Measurements from ENCODE around the gene PDLIM4.

The PDLIM4 gene

DNA sequence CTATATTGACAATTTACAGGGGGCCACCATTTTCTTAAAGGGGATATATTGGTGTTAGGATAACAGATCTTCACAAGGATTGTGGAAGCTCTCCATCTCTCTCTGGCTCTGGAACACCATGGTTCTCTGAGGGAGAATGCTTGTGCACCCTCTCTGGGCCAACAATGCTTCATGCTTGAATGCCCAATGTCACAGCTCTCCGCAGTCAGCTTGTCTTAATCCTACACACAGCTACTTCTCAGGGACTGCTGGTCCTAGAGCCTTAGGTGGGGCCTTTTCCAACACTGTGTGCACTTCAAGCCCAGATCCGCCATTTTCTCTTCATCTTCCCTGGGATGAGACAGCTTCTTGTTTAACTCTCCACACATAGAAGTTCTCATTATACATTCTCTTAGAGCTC lies 6.9 kb upstream of the PDLIM4 start:
- H3K4me3 ChIP-seq (replicated peaks; ENCODE audit: low read depth, low read length) = no peak overlapping the region
- DNase-seq (ENCODE audit: extremely low read depth, low read depth) = no peak
- TF ChIP-seq, protein P1, sequence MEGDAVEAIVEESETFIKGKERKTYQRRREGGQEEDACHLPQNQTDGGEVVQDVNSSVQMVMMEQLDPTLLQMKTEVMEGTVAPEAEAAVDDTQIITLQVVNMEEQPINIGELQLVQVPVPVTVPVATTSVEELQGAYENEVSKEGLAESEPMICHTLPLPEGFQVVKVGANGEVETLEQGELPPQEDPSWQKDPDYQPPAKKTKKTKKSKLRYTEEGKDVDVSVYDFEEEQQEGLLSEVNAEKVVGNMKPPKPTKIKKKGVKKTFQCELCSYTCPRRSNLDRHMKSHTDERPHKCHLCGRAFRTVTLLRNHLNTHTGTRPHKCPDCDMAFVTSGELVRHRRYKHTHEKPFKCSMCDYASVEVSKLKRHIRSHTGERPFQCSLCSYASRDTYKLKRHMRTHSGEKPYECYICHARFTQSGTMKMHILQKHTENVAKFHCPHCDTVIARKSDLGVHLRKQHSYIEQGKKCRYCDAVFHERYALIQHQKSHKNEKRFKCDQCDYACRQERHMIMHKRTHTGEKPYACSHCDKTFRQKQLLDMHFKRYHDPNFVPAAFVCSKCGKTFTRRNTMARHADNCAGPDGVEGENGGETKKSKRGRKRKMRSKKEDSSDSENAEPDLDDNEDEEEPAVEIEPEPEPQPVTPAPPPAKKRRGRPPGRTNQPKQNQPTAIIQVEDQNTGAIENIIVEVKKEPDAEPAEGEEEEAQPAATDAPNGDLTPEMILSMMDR (IDR thresholded peaks at IDR 0.05; ENCODE audit: low read depth, low read length, missing control alignments) = no peak

DNA sequence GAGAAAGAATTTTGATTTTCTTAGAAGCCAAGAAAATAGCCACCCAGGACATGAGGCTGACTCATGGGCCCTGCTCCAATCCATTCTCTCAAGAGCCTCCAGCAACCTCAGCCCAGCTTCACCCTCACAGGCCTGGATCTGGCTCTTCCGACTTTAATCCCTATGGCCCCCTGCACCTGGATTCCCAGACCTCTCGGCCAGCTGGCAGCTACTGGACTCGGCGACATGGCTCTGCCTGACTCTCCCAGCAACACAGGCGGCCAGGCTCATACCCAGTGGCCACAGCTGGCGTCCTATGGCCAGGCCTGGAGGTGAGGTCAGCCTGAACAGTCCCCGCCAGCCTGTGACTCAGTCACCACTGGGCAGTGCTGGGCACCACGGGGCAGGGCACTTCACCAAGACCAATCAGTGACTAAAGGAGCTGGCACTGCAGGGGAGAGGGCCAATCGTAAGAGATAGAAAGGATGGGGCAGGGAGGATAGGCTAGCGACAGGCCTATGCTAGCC lies 6.2 kb upstream of the PDLIM4 start:
- no peak for DNase-seq (ENCODE audit: extremely low read depth, low read depth)
- TF ChIP-seq, protein P1 (IDR thresholded peaks at IDR 0.05; ENCODE audit: low read depth, low read length, missing control alignments) = no peak
- no peak overlapping the region for H3K4me3 ChIP-seq (replicated peaks; ENCODE audit: low read depth, low read length)

DNA sequence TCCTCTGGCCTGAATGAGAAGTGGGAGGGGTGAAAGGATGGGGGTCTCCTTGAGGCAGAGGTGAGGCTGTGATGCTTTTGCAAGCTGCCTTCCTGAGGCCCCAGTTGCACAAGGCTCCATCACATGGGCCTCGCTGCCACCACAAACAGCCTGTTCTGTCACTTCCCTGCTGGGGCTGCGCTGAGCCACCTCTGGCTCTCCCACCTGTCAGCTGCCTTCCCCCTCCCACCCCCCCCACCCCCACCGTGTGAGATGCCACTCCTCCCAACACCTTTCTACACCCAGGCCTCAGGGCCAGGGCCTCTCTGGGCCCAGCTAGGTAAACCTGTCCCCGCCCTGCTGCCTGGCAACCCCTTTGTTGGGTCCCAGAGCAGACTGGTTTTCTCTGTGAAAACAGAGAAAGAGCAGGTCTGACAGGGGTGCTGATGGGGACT lies 4.5 kb upstream of the PDLIM4 start:
- H3K4me3 ChIP-seq (replicated peaks; ENCODE audit: low read depth, low read length) = no peak overlapping the region
- TF ChIP-seq, protein P1 (IDR thresholded peaks at IDR 0.05; ENCODE audit: low read depth, low read length, missing control alignments) = no peak
- DNase-seq (ENCODE audit: extremely low read depth, low read depth) = no peak

DNA sequence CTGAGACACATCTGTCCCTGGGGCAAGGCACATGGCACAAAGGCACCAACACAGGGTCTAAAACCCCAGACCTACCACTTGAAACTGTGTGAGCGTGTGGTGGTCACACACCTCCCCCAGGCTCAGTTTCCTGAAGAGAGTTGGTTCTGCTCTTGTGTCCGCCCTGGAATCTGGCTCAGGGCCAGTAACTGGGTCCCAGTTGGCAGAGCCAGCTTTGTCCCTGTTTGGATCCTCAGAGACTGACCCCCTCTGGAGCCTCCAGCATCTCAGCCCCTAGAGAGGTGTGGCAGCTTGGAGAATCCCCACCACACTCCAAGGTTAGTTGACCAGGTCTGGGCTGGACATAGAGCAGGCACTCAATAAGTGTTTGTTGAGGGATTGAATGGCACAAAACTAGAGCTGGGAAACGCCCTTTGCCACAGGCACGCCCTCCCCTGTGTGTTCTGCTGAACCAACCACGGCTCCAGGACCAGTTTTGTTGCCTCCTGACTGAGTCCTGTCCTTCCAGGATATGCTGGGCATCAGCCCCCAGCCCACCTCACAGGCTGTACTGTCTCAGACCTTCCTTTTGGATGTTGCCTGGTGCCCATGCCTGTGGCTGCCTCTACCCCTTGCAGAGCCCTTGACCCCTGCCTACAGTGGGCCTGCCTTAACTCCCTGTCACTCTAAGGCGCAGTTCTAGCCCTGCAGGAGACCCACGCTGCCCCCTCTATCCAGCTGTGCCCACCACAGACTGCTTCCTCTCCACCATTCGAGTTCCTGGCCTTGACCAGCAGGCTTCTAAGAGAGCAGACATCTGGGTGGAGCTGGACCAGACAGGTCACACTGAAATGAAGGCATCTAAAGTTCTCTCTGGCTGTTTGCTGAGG lies 3.8 kb upstream of the PDLIM4 start:
- TF ChIP-seq, protein P1 (IDR thresholded peaks at IDR 0.05; ENCODE audit: low read depth, low read length, missing control alignments) = no peak
- no peak overlapping the region for H3K4me3 ChIP-seq (replicated peaks; ENCODE audit: low read depth, low read length)
- DNase-seq (ENCODE audit: extremely low read depth, low read depth) = no peak

DNA sequence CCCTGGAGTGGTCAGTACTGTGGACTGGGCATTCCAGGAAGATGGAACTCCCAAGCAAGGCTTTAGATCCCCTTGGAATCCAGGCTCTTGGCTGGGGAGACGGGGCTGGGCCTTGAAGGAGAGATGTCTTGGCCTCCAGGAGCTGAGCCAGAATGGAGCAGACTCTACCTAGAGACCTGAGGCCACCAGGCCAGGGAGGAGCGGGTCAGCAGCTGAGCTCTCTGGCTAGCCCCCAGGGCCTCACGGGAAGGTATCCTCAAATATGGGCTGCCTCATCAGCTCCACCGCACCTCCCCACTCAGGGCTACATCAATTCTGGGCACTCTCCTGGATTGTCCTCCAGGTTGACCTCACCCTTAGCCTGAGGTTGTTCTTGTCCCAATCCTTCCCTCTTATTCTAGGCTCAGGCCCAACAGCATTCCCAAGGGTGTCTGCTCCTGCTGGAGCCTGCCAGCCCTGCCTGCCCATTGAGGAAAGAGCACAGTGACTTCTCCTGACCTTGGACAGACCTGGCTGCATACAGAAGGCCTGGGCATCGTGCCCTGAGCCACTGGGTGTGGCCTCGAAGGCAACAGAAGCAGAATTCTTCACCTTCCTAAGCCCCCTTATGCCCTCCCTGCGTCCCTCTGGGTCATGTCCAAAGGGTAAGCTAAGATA lies 3.0 kb upstream of the PDLIM4 start:
- DNase-seq (ENCODE audit: extremely low read depth, low read depth) = no peak
- TF ChIP-seq, protein P1 (IDR thresholded peaks at IDR 0.05; ENCODE audit: low read depth, low read length, missing control alignments) = no peak
- no peak overlapping the region for H3K4me3 ChIP-seq (replicated peaks; ENCODE audit: low read depth, low read length)

DNA sequence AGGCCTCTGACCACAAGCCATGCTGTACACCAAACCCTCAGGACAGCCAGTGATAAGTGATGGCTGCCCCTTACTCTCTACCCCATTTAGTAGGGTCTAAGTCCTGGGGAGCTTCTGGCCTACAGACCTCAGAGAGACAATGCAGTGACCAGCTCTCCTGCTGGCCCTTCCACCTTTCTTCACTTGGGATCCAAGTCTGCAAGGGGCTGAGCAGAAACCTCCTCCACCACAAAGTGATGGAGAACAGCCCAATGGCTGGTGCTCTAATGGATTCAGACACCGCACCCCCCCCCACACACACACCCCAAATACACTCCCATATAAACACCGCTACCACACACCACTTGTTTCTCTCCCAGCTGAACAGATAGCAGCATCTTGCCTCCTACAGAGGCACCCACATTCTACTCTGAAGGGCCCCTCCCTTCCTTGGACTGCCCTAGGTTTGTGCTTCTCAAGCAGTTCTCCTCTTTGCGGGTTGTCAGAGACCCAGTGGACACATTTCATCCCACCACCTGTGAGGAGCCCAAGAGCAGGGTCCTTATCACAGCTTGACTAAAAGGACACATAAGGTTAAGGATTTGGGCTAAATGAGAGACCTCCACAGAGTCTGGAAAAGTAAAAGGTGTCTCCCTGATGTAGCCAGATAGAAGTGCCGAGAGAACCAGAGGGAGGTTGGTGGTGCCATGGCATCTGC lies 1.3 kb upstream of the PDLIM4 start:
- TF ChIP-seq, protein P1 (IDR thresholded peaks at IDR 0.05; ENCODE audit: low read depth, low read length, missing control alignments) = no peak
- H3K4me3 ChIP-seq (replicated peaks; ENCODE audit: low read depth, low read length) = no peak overlapping the region
- no peak for DNase-seq (ENCODE audit: extremely low read depth, low read depth)

Data from HFF-Myc (cell line).